Gastrocnemius medialis (tissue), 4 donors: ENCODE results near the gene PYY. TPM values are rescaled to one million over a fixed set of nuclear protein-coding genes. Genes with fewer than 3 reads are reported as not detected.

Experiments used
- ATAC-seq, 2 donors: fragments of 150-250 bp; one replicate each; pipeline ENCODE4 v1.9.1; 2016
- DNase-seq, 2 donors: peaks; one replicate each; pipeline ENCODE4 v3.0.0-alpha.2; 2019
- H3K27ac ChIP-seq, 4 donors: fragments of 200-600 bp; sonication (generic); 1 replicate in 1 of 4; 2 replicates in 3 of 4; pipeline ENCODE4 v1.5.1; 2016 to 2018; ENCODE audit warnings: mild to moderate bottlenecking in 2 of 4, moderate library complexity in 1 of 4
- H3K27me3 ChIP-seq, 3 donors: fragments of 200-600 bp; sonication (generic) in 2 of 3; 1 replicate in 1 of 3; 2 replicates in 2 of 3; pipeline versions ENCODE4 v1.5.1 to v1.6.0; 2016 to 2019; ENCODE audit warnings: mild to moderate bottlenecking in 1 of 3, moderate library complexity in 1 of 3
- H3K36me3 ChIP-seq, 2 donors: fragments of 200-600 bp; sonication (generic) in 1 of 2; one replicate each; pipeline ENCODE4 v1.5.1; 2017 to 2018
- H3K4me1 ChIP-seq, 2 donors: fragments of 200-600 bp; sonication (generic) in 1 of 2; one replicate each; pipeline ENCODE4 v1.5.1; 2016 to 2017; ENCODE audit warnings: mild to moderate bottlenecking in 2 of 2
- H3K4me3 ChIP-seq, 4 donors: fragments of 200-600 bp; sonication (generic) in 3 of 4; 1 replicate in 1 of 4; 2 replicates in 3 of 4; pipeline ENCODE4 v1.5.1; 2016 to 2019; ENCODE audit warnings: mild to moderate bottlenecking in 2 of 4
- H3K9me3 ChIP-seq, 3 donors: fragments of 200-600 bp; sonication (generic) in 2 of 3; 1 replicate in 1 of 3; 2 replicates in 2 of 3; pipeline ENCODE4 v1.5.1; 2016 to 2019
- POLR2A ChIP-seq, 2 donors: fragments of 450-650 bp; IDR thresholded peaks; one replicate each; pipeline ENCODE4 v1.6.1; 2017; ENCODE audit warnings: antibody characterized with exemption in 2 of 2, mild to moderate bottlenecking in 2 of 2, moderate library complexity in 2 of 2
- in situ Hi-C, 4 donors: fragments of 200-750 bp; cut with MboI; loops; one replicate each; pipeline versions ENCODE4 v1.15.0 to v1.8.0; 2017; ENCODE audit warnings: low sequenced_read_pairs in 4 of 4
- intact Hi-C: fragments of 100-400 bp; cut with DNase I; formaldehyde crosslinking; loops from one replicate; pipeline ENCODE4 v1.15.1; 2023; ENCODE audit warnings: low total_unique reads
- total RNA-seq, 4 donors: library from RNA; depleted of rRNA; stranded (reverse); fragments of >200 nt; gene quantifications; one replicate each; pipeline versions ENCODE4 v1.1.0 to v1.2.3, GENCODE V29; 2016
- TF ChIP-seq, protein P1 (sequence below), 5 experiments: fragments of 450-650 bp in 3 of 5; fragments of 200-600 bp in 2 of 5; sonication (generic) in 2 of 5; IDR thresholded peaks in 4 of 5; conservative IDR thresholded peaks in 1 of 5; 1 replicate in 4 of 5; 2 replicates in 1 of 5; pipeline ENCODE4 v1.5.1; 2016 to 2019; ENCODE audit warnings: antibody characterized with exemption in 5 of 5, mild to moderate bottlenecking in 3 of 5, moderate library complexity in 3 of 5

PYY gene
- total RNA-seq, 4 donors from 2014 or later, result not detected

DNA sequence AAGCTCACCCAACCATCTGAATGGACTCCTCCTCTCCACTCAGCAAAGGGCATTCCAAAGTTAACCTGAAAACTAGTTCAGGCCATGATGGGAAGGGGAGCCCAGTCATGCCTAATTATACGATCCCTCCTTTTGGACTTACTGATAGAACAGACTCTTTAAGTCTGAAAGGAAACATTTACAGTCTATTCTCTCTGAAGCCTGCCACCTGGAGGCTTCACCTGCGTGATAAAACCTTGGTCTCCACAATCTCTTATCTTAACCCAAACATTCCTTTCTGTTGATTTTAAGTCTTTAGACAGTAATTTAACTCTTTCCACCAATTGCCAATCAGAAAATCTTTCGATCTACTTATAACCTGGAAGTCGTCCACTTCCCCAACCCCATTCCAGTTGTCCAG, 37.4 kb downstream of the PYY start:
- no peak overlapping the region for H3K4me3 ChIP-seq
- H3K27me3 ChIP-seq, result peaks cover 9 to 14% (median 11%) of the 10 kb centered on the region in 3 donors
- ATAC-seq, result no peak
- no peak for DNase-seq
- no peak for TF ChIP-seq POLR2A (IDR thresholded peaks at IDR 0.05)
- TF ChIP-seq, protein P1, sequence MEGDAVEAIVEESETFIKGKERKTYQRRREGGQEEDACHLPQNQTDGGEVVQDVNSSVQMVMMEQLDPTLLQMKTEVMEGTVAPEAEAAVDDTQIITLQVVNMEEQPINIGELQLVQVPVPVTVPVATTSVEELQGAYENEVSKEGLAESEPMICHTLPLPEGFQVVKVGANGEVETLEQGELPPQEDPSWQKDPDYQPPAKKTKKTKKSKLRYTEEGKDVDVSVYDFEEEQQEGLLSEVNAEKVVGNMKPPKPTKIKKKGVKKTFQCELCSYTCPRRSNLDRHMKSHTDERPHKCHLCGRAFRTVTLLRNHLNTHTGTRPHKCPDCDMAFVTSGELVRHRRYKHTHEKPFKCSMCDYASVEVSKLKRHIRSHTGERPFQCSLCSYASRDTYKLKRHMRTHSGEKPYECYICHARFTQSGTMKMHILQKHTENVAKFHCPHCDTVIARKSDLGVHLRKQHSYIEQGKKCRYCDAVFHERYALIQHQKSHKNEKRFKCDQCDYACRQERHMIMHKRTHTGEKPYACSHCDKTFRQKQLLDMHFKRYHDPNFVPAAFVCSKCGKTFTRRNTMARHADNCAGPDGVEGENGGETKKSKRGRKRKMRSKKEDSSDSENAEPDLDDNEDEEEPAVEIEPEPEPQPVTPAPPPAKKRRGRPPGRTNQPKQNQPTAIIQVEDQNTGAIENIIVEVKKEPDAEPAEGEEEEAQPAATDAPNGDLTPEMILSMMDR (IDR thresholded peaks at IDR 0.05 in 4 of 5, conservative IDR thresholded peaks at IDR 0.05 in 1 of 5), result no peak
- intact Hi-C loops (no loop called here), in situ Hi-C loops (loop anchor here in 1 of 4 donors (25.0 kb wide), 1 partner anchor 246 kb away; the partner anchor contains the start of gene ASB16)
- H3K9me3 ChIP-seq, result no peaks in the 10 kb centered on the region
- no peaks in the 10 kb centered on the region for H3K4me1 ChIP-seq
- no peak overlapping the region for H3K27ac ChIP-seq
- H3K36me3 ChIP-seq, result no peaks in the 10 kb centered on the region

DNA sequence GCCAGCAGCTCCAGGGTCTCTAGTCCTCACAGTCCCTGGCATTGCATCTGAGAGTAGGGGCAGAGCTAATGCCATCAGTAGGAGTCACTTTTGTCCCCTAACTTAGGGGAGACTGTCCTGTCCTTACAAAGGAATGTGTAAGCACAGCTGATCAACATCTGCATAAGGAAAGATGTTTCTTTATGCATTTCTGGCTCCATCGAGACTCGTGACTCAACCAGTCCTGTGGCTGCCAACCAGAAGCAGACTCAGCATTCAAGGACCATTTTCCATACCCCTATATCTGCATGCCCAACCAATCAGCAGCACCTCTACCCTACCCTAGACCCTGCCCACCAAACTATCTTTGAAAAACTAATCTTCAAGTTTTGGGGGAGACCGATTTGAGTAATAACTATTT, 38.2 kb downstream of the PYY start:
- Histone ChIP-seq H3K27me3 (peaks cover 9 to 14% (median 11%) of the 10 kb centered on the region in 3 donors), H3K4me3 (no peak overlapping the region), H3K27ac (no peak overlapping the region), H3K36me3 (no peaks in the 10 kb centered on the region), H3K9me3 (no peaks in the 10 kb centered on the region), H3K4me1 (no peaks in the 10 kb centered on the region)
- ATAC-seq, result no peak
- TF ChIP-seq, protein P1 (IDR thresholded peaks at IDR 0.05 in 4 of 5, conservative IDR thresholded peaks at IDR 0.05 in 1 of 5), result no peak
- no peak for TF ChIP-seq POLR2A (IDR thresholded peaks at IDR 0.05)
- no peak for DNase-seq
- intact Hi-C loops, result no loop called here
- in situ Hi-C loops, result loop anchor here in 1 of 4 donors (25.0 kb wide), 1 partner anchor 247 kb away; the partner anchor contains the start of gene ASB16

DNA sequence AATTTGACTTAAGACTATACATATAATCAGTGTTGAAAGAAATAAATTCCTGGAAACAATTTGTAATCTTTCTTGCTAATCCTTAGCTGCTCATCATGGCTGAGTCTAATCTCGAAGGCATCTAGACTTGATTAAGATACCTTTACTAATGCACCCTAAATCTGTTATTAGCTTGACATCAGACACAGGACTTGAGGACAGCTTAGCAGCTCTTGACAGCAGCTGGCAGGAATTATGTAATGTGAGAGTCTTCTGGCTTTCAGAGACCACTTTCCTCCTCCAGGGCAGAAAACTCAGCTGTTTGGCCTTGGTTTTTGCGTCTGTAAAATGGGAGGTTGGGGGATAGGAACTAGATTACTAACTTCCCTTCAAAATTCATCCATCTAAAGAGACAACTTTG, 39.3 kb downstream of the PYY start:
- no peak for TF ChIP-seq POLR2A (IDR thresholded peaks at IDR 0.05)
- TF ChIP-seq, protein P1 (IDR thresholded peaks at IDR 0.05 in 4 of 5, conservative IDR thresholded peaks at IDR 0.05 in 1 of 5), result no peak
- Histone ChIP-seq H3K9me3 (no peaks in the 10 kb centered on the region), H3K36me3 (no peaks in the 10 kb centered on the region), H3K27ac (no peak overlapping the region), H3K4me3 (no peak overlapping the region), H3K4me1 (no peaks in the 10 kb centered on the region), H3K27me3 (peaks cover 9 to 14% (median 11%) of the 10 kb centered on the region in 3 donors)
- DNase-seq (no peak), ATAC-seq (no peak)
- intact Hi-C loops, result no loop called here
- in situ Hi-C loops, result loop anchor here in 1 of 4 donors (25.0 kb wide), 1 partner anchor 248 kb away; the partner anchor contains the start of gene ASB16

DNA sequence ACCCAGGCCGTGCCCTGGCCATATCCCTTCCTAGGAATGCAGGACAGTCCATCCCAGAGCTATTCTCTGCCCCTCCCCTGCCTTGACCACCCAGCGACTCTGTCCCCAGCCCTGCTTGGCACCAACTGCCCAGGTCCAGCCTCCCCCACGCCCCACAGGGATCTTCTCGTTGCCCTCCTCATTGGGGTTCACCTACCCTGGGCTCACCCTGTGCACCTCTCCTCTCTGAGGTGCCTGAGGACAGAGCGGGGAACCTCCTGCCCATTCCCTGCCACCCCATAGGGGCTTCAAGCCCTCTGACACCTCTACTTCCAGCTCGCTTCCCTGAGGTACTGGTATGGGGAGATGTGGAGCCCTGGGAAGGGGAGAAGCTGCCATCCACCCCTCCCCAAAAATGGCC, 40.2 kb downstream of the PYY start:
- H3K36me3 ChIP-seq, result no peaks in the 10 kb centered on the region
- H3K4me3 ChIP-seq, result no peak overlapping the region
- ATAC-seq (no peak), DNase-seq (no peak)
- H3K9me3 ChIP-seq, result no peaks in the 10 kb centered on the region
- peaks cover 5 to 13% (median 11%) of the 10 kb centered on the region in 3 donors for H3K27me3 ChIP-seq
- H3K4me1 ChIP-seq, result no peaks in the 10 kb centered on the region
- no peak overlapping the region for H3K27ac ChIP-seq
- in situ Hi-C loops (loop anchor here in 1 of 4 donors (25.0 kb wide), 1 partner anchor 249 kb away; the partner anchor contains the start of gene ASB16), intact Hi-C loops (no loop called here)
- TF ChIP-seq POLR2A (IDR thresholded peaks at IDR 0.05), result no peak
- TF ChIP-seq, protein P1 (IDR thresholded peaks at IDR 0.05 in 4 of 5, conservative IDR thresholded peaks at IDR 0.05 in 1 of 5), result no peak
